ES-I3 (cell line): ENCODE measurements around the gene DIAPH3.

ENCODE experiments used
- H3K36me3 ChIP-seq: 2 replicates; pipeline ENCODE4 v1.6.1; 2013; ENCODE audit warnings: mild to moderate bottlenecking, low read length, control low read depth, moderate library complexity; ENCODE audit not compliant: insufficient read depth
- H3K4me1 ChIP-seq: 2 replicates; pipeline ENCODE4 v1.6.1; 2013; ENCODE audit warnings: mild to moderate bottlenecking, control low read depth, low read length; ENCODE audit not compliant: insufficient read depth
- H3K9ac ChIP-seq: 2 replicates; pipeline ENCODE4 v1.6.1; 2013; ENCODE audit warnings: low read depth, mild to moderate bottlenecking, low read length, moderate library complexity
- H3K9me3 ChIP-seq: 2 replicates; pipeline ENCODE4 v1.6.1; 2013; ENCODE audit warnings: mild to moderate bottlenecking, low read length, moderate library complexity; ENCODE audit not compliant: control insufficient read depth, insufficient read depth

Gene DIAPH3

DNA sequence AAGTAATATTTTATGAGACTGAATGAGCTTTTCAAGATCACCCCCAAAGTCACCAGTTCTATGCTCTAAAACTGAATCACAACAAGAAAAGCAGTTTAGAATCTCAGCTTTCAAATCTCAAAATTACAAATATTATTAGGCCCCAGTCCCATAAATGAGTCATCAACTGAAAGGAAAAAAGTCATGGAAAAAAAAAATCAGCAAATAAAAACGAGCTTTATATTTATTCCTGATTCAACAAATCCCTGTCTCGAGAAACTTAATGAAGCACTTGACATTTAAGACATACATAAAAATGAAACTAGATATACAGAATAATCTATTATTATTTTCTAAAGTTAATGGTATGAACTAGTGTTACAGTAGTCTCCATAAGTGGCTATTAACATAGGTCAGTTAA, 203.0 kb downstream of the DIAPH3 start:
- no peaks in the 10 kb centered on the region for H3K36me3 ChIP-seq
- H3K9me3 ChIP-seq, result no peaks in the 10 kb centered on the region
- H3K4me1 ChIP-seq, result no peaks in the 10 kb centered on the region
- H3K9ac ChIP-seq, result no peak overlapping the region

DNA sequence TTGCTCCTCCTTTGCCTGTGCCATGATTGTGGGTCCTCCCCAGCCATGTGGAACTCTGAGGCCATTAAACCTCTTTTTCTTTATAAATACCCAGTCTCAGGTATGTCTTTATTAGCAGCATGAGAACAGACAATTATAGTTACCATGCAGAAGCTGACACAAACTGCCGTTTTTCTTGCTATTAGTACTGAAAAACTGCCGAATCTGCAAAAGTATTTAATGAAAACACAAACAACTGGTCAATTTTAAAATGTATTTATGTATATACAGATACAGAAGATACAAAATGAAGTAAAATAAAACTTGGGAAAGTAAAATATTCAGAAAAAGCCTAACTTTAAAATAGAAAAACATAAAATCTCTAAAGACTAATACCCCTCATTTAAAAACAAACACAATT, 206.3 kb downstream of the DIAPH3 start:
- no peaks in the 10 kb centered on the region for H3K36me3 ChIP-seq
- no peaks in the 10 kb centered on the region for H3K9me3 ChIP-seq
- H3K4me1 ChIP-seq, result no peaks in the 10 kb centered on the region
- H3K9ac ChIP-seq, result no peak overlapping the region

DNA sequence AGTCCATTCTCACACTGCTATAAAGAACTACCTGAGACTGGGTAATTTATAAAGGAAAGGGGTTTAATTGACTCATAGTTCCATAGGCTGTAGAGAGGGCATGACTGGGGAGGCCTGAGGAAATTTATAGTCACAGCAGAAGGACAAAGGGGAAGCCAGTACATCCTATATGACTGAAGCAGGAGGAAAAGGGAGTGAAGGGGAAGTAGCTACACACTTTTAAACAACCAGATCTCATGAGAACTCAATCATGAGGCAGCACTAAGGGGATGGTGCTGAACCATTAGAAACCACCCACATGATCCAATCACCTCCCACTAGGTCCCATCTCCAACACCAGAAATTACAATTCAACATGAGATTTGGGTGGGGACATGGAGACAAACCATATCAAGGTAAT, 209.1 kb downstream of the DIAPH3 start:
- Histone ChIP-seq H3K36me3 (no peaks in the 10 kb centered on the region), H3K4me1 (no peaks in the 10 kb centered on the region), H3K9me3 (no peaks in the 10 kb centered on the region), H3K9ac (no peak overlapping the region)

DNA sequence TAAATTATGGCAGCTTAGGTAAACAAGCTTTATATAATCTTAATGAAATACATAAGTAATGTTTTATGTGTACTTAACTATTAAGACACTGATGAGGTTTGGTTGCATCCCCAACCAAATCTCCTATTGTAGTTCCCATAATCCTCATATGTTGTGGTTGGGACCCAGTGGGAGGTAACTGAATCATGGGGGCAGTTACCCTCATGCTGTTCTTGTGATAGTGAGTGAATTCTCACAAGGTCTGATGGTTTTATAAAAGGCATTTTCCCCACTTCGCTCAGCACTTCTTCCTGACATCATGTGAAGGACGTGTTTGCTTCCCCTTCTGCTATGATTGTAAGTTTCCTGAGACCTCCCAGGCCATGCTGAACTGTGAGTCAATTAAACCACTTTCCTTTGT, 212.7 kb downstream of the DIAPH3 start:
- Histone ChIP-seq H3K4me1 (no peaks in the 10 kb centered on the region), H3K9me3 (no peaks in the 10 kb centered on the region), H3K36me3 (no peaks in the 10 kb centered on the region), H3K9ac (no peak overlapping the region)

DNA sequence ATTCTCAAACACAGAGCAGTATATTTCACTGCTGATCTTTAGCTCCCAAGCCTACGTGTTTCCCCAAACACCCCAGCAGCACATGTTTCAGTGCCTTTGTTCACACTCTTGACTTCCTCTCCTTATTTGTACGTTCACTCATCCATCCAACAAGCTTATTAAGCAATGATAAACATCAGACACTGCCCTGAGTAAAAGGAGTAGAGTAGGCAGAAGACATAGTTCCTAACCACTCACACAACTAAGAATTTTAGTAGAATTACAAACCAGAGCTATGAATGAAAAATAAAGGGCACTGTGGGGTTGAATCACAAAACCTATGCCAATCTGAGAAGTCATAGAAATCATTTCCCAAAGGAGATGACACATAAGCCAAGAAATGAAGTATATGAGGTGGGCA, 213.5 kb downstream of the DIAPH3 start:
- H3K9me3 ChIP-seq, result no peaks in the 10 kb centered on the region

DNA sequence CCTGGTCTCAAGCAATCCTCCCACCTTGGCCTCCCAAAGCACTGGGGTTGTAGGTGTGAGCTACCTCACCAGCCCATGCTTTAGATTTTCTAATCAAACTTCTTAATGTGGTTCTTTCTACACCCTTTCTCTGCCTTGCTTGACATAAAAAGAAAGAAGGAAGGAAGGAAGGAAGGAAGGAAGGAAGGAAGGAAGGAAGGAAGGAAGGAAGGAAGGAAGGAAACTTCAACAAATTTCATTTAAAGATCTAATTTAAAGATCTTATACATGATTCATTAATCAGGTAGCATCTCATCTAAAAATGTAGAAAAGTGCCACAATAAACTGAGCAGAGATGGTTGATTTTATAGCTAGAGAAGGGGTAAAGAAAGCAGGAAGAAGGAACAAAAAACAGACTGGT, 215.0 kb downstream of the DIAPH3 start:
- H3K4me1 ChIP-seq, result no peaks in the 10 kb centered on the region
- H3K9ac ChIP-seq, result no peak overlapping the region
- no peaks in the 10 kb centered on the region for H3K36me3 ChIP-seq
- H3K9me3 ChIP-seq, result no peaks in the 10 kb centered on the region

More for the DNA sequence above, 213.5 kb downstream of the DIAPH3 start:
- no peak overlapping the region for H3K9ac ChIP-seq
- H3K4me1 ChIP-seq, result no peaks in the 10 kb centered on the region
- no peaks in the 10 kb centered on the region for H3K36me3 ChIP-seq

DNA sequence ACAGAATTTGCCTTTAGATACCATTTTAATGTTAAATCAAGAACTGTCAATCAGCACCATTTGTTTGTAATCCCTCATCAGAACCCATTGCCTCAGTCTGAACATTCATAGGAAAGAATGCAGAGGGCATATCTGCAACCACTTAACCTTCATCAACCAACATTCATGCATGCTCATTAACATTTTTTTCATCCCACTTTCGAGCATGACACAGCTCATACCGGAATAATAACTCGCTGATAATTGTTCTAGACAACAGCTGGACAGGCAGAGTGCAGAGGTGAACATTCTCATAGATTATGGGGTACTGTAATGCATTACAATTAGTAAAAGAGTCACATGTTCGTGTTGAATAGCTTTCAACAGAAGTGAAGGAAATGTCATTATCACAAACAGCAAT, 216.8 kb downstream of the DIAPH3 start:
- Histone ChIP-seq H3K36me3 (no peaks in the 10 kb centered on the region), H3K9ac (no peak overlapping the region), H3K9me3 (no peaks in the 10 kb centered on the region), H3K4me1 (no peaks in the 10 kb centered on the region)

DNA sequence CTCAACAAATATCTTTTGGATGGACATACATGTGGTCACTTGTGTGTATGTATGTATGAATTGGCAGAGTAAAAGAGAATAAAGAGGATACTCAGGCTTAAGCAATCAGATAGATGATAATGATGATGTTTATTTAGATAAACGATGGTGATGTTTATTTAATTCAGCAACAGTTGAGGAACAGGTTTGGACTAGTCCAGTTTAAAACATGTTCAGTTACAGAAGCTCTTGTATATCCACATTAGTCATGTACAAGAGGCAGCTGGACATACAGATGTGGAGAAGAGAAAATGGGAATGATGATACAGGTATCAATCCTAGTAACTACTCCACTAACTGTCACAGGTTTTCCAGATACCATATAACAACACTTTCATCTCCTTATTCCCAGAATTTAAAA, 232.1 kb downstream of the DIAPH3 start:
- H3K9ac ChIP-seq, result no peak overlapping the region
- H3K9me3 ChIP-seq, result no peaks in the 10 kb centered on the region
- no peaks in the 10 kb centered on the region for H3K36me3 ChIP-seq
- no peaks in the 10 kb centered on the region for H3K4me1 ChIP-seq

DNA sequence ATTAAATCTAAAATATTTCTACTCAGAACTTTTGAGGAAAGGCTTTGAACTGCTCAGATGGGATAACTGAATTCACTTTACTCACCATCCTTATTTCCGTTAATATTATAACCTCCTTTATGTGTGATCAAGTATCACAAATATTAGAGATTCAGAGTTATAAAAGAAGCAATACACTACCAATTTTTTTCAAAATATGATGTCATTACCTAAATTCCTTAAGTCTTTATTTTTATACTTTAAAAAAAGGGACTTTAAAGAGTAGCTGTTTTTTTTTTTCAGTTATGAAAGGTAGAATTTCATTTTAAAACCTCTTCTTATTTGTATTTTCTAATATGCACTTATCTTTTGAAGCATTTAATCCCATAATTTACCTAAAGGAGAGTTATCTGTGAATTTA, 239.5 kb downstream of the DIAPH3 start:
- Histone ChIP-seq H3K36me3 (no peaks in the 10 kb centered on the region), H3K4me1 (no peaks in the 10 kb centered on the region), H3K9me3 (no peaks in the 10 kb centered on the region), H3K9ac (no peak overlapping the region)

DNA sequence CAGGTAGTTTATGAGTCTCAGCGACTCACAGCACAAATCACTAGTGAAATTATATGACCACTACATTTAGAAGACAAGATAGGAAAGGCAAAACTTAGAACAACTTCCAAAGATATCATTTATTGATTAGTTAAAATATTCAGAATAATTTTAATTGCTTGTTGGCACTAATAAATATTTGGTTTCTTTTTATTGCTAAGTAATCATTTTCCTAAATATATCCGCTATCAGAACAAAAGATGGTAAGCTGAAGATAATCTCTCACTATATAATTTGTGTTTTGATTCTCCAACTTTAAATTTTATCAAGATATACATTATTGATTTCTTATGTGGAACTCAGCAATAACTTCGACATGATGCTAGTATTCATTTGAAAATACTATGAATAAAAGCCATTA, 248.5 kb downstream of the DIAPH3 start:
- H3K9me3 ChIP-seq, result no peaks in the 10 kb centered on the region
- H3K4me1 ChIP-seq, result no peaks in the 10 kb centered on the region
- no peaks in the 10 kb centered on the region for H3K36me3 ChIP-seq
- no peak overlapping the region for H3K9ac ChIP-seq

DNA sequence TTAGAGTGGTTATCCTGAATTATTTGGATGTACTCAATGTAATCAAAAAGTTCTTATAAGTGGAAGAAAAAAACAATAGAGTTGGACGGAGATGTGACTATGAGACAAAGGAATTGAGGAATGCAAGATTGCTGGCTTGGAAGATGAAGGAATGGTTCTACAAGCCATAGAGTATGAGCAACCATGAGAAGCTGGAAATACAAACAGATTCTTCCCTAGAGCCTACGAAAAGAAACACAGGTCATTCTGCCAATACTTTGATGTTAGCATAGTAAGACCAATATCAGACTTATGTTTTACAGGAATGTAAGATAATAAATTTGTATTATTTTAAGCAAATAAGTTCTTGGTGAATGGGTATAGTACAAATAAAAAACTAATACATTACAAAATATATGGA, 249.2 kb downstream of the DIAPH3 start:
- no peak overlapping the region for H3K9ac ChIP-seq
- no peaks in the 10 kb centered on the region for H3K36me3 ChIP-seq
- no peaks in the 10 kb centered on the region for H3K4me1 ChIP-seq
- H3K9me3 ChIP-seq, result no peaks in the 10 kb centered on the region

DNA sequence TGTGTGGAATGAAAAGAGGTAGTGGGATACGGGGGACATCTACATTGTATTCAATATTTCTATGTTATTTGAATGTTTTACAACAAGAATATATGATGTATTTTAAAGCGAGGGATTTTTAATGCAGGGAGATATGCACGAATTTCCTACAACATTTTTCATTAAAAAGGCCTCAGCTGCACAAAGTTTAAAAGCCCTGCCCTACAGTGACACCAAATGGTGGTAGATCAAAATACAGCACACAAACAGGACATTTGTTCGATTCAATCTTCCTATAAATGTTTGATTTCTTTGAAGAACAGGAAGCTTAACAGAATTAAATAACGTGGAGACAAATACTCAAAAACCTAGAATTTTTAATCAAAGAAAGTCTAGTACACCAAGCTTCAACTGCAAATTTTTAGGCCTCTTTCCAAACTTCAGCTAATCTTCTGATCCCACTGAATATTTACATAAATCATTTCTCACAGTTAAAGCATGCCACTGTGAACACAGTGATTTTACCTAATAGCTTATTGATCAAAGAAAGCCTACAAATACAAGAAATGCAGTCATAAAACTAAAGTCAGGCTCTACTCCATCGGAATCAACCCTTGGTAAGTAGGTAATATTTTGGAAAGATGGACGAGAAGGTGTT, 257.2 kb downstream of the DIAPH3 start:
- Histone ChIP-seq H3K9me3 (no peaks in the 10 kb centered on the region), H3K4me1 (no peaks in the 10 kb centered on the region), H3K36me3 (no peaks in the 10 kb centered on the region), H3K9ac (no peak overlapping the region)

DNA sequence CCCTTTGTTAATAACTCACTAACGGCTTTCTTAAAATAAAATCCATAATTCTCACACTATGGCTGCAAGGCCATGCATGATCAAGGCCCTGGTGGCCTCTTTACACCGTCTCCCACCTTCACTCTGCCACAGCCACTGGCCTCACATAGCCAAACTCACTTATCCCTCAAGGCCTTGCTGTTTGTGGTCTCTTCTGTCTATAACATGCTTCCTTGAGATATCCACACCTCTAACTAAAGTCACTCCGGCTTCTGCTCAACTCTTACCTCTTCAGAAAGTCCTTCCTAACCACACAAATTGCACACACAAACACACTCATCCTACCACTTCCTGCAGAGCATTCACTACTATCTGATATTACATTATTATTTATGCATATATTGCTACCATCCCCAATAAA, 262.5 kb downstream of the DIAPH3 start:
- no peak overlapping the region for H3K9ac ChIP-seq
- H3K9me3 ChIP-seq, result no peaks in the 10 kb centered on the region
- H3K4me1 ChIP-seq, result no peaks in the 10 kb centered on the region
- H3K36me3 ChIP-seq, result no peaks in the 10 kb centered on the region

DNA sequence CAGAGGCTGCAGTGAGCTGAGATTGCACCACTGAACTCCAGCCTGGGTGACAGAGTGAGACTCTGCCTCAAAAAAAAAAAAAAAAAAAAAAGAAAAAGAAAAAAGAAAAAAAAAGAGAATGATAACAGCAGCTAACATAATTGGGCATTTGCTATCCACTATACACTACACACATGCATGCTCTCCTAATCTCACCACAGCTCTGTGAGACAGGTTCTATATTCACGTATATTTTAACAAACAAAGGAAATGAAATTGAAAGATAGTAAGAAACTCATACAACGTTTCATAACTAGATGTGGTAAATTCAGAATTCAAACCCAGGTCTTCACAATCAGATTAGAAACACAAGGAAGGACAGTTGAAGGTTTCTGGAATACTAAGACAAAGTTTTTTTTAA, 265.7 kb downstream of the DIAPH3 start:
- H3K4me1 ChIP-seq, result peaks cover 4% of the 10 kb centered on the region; the same call in 1 of the 2 replicates

DNA sequence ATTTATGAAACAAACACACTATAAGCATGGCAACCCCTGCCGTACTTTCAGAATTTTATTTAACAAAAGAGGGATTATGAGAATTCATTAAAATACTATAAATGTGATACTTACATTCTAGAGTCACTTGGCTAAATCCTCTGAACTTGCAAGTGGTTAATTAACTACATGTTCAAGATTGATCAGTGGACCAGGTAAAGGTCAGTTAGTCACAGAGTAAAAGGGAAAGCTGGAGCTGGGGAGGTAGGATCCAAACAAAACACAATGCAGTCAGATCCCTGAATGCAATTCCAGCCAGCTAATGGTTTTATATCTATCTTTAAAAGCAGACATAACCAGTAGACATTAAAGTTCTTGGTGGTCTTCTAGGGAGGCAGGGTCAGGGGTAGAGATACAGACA, 270.5 kb downstream of the DIAPH3 start:
- Histone ChIP-seq H3K9ac (no peak overlapping the region), H3K4me1 (peaks cover 4% of the 10 kb centered on the region; the same call in 1 of the 2 replicates), H3K36me3 (no peaks in the 10 kb centered on the region), H3K9me3 (no peaks in the 10 kb centered on the region)

More for the DNA sequence above, 265.7 kb downstream of the DIAPH3 start:
- no peaks in the 10 kb centered on the region for H3K9me3 ChIP-seq
- no peaks in the 10 kb centered on the region for H3K36me3 ChIP-seq
- H3K9ac ChIP-seq, result no peak overlapping the region

DNA sequence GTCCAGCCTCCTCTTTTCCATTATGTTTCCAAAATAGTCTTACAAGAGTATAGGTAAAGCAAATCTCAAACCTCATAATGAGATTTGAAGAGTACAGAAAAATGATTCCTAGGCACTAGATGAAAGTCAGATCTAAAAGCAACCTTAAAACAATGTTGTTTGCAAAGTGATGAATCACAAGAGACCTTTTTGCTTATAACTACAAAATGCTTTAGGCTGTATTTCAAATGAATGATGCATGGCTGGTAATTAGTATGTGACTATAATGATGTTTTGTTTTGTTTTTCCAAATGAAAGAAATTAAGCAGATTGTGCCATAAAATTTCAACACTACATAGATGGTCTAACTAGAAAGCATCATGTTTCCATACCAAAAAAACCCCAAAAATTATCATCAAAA, 272.7 kb downstream of the DIAPH3 start:
- Histone ChIP-seq H3K4me1 (peaks cover 4% of the 10 kb centered on the region; the same call in 1 of the 2 replicates), H3K9ac (no peak overlapping the region)

More for the DNA sequence above, 272.7 kb downstream of the DIAPH3 start:
- Histone ChIP-seq H3K9me3 (no peaks in the 10 kb centered on the region), H3K36me3 (no peaks in the 10 kb centered on the region)
